ENCODE measurements around the gene PRRT1.
A peak's percentile ranks its signal among the peaks of the same experiment; 100 is the strongest.

PRRT1 gene

GRCh38 chr6:32175711-32176475 is 24.2 kb upstream of the PRRT1 start, which contains the start of gene AGPAT1:
Gene AGPAT1 (minus strand): TSS chr6:32176084. CDS start chr6:32171496, 4,588 bp downstream.
- DNase-seq (ENCODE audit: extremely low read depth in 1 of 2, low read depth in 1 of 2): peak; percentile 89 to 95

- DNase-seq (ENCODE audit: extremely low read depth in 1 of 2, low read depth in 1 of 2): no peak
These were observed 23.6 kb upstream of the PRRT1 start for GRCh38 chr6:32175322-32175710.

GRCh38 chr6:32174416-32174815 is 22.7 kb upstream of the PRRT1 start:
- DNase-seq (ENCODE audit: extremely low read depth in 1 of 2, low read depth in 1 of 2): no peak

GRCh38 chr6:32173051-32173727 is 21.4 kb upstream of the PRRT1 start:
- no peak for DNase-seq (ENCODE audit: extremely low read depth in 1 of 2, low read depth in 1 of 2)

GRCh38 chr6:32171234-32171633 is 19.5 kb upstream of the PRRT1 start:
- no peak for DNase-seq (ENCODE audit: extremely low read depth in 1 of 2, low read depth in 1 of 2)

- DNase-seq (ENCODE audit: extremely low read depth in 1 of 2, low read depth in 1 of 2): no peak
These were observed 18.6 kb upstream of the PRRT1 start for GRCh38 chr6:32170294-32170693.

- no peak for DNase-seq (ENCODE audit: extremely low read depth in 1 of 2, low read depth in 1 of 2)
These were observed 17.3 kb upstream of the PRRT1 start for GRCh38 chr6:32168807-32169591.

GRCh38 chr6:32168350-32168749 is 16.6 kb upstream of the PRRT1 start:
- DNase-seq (ENCODE audit: extremely low read depth in 1 of 2, low read depth in 1 of 2): no peak

- DNase-seq (ENCODE audit: extremely low read depth in 1 of 2, low read depth in 1 of 2): no peak
These were observed 16.1 kb upstream of the PRRT1 start for GRCh38 chr6:32167761-32168262.

GRCh38 chr6:32167154-32167760 is 15.5 kb upstream of the PRRT1 start:
- DNase-seq (ENCODE audit: extremely low read depth in 1 of 2, low read depth in 1 of 2): no peak

GRCh38 chr6:32166411-32167061 is 14.8 kb upstream of the PRRT1 start:
- DNase-seq (ENCODE audit: extremely low read depth in 1 of 2, low read depth in 1 of 2): no peak

GRCh38 chr6:32164295-32164694 is 12.6 kb upstream of the PRRT1 start, which contains the start of gene EGFL8:
Gene EGFL8 (plus strand): TSS chr6:32164595. CDS start chr6:32166166, 1,571 bp downstream.
- DNase-seq (ENCODE audit: extremely low read depth in 1 of 2, low read depth in 1 of 2): no peak

GRCh38 chr6:32163559-32164258 is 12.0 kb upstream of the PRRT1 start:
- no peak for DNase-seq (ENCODE audit: extremely low read depth in 1 of 2, low read depth in 1 of 2)

- DNase-seq (ENCODE audit: extremely low read depth in 1 of 2, low read depth in 1 of 2): no peak
These were observed 6.3 kb upstream of the PRRT1 start for GRCh38 chr6:32158052-32158451.

GRCh38 chr6:32156891-32157290 is 5.2 kb upstream of the PRRT1 start:
- no peak for DNase-seq (ENCODE audit: extremely low read depth in 1 of 2, low read depth in 1 of 2)

- peak in 1 of 2 donors; percentile 52 for DNase-seq (ENCODE audit: extremely low read depth in 1 of 2, low read depth in 1 of 2)
These were observed 2.9 kb upstream of the PRRT1 start for GRCh38 chr6:32154514-32155161.

GRCh38 chr6:32153564-32154513 is 2.1 kb upstream of the PRRT1 start, which contains the start of gene PPT2:
Gene PPT2 (plus strand): TSS chr6:32154141. CDS start chr6:32154595, 454 bp downstream.
- DNase-seq (ENCODE audit: extremely low read depth in 1 of 2, low read depth in 1 of 2): peak; percentile 68 to 79
